DND-41 (cell line): ENCODE results near the gene HSPBP1.

Experiments
- EZH2 ChIP-seq: IDR thresholded peaks from 3 replicates; pipeline ENCODE4 v1.6.1; 2012; ENCODE audit warnings: borderline replicate concordance, low read depth, mild to moderate bottlenecking, moderate library complexity, low read length, inconsistent platforms; ENCODE audit not compliant: severe bottlenecking
- TF ChIP-seq, protein P1 (sequence below): IDR thresholded peaks from 2 replicates; pipeline ENCODE4 v1.5.1; 2012; ENCODE audit warnings: borderline replicate concordance, low read length, moderate library complexity, mild to moderate bottlenecking; ENCODE audit not compliant: poor library complexity, severe bottlenecking; ENCODE audit errors: extremely low read depth

DNA sequence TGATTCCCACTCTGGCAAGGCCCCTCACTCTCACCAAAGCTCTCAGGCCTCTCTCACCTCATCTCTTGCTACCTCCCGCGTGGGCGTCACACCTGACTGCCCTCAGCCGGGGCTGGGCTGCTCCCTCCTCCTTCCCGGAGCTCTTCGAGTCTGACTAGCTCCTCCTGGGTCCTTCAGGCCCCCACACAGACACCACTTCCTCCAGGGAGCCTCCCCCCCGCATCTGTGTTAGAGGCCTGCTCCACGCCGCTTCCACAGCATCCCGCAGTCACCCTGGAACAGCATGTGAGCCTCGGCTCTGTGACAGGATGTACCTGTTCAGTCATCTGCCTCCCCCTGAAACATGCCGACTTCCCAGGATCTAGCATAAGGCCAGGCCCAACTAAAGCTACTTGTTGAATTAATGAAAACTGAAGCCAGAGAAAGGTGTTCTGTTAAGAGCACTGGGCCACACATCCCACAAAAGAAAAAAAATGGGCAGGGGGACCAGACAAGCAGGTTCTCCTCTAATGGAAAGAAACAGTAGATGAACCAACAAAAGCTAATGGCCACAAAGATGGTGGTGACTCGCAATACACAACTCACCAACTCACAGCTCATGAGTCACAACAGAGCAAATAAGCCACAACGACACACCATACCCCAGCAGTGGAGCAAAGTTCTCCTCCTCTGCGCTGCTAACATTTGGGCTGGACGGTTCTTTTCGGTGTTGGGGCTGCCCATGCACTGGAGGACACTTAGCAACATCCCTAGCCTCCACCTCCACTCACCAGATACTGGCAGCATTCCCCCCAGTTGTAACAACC lies 24.1 kb downstream of the HSPBP1 start:
- TF ChIP-seq, protein P1, sequence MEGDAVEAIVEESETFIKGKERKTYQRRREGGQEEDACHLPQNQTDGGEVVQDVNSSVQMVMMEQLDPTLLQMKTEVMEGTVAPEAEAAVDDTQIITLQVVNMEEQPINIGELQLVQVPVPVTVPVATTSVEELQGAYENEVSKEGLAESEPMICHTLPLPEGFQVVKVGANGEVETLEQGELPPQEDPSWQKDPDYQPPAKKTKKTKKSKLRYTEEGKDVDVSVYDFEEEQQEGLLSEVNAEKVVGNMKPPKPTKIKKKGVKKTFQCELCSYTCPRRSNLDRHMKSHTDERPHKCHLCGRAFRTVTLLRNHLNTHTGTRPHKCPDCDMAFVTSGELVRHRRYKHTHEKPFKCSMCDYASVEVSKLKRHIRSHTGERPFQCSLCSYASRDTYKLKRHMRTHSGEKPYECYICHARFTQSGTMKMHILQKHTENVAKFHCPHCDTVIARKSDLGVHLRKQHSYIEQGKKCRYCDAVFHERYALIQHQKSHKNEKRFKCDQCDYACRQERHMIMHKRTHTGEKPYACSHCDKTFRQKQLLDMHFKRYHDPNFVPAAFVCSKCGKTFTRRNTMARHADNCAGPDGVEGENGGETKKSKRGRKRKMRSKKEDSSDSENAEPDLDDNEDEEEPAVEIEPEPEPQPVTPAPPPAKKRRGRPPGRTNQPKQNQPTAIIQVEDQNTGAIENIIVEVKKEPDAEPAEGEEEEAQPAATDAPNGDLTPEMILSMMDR: no peak
- TF ChIP-seq EZH2: no peak
